GM21360 (cell line): Measurements from ENCODE around the gene CHDH.

Experiments
- ATAC-seq: cut with Tn5 transposase; IDR thresholded peaks from one replicate; pipeline ENCODE4 v1.9.1; 2021; ENCODE audit warnings: mild to moderate bottlenecking, moderate library complexity; ENCODE audit not compliant: unreplicated experiment

The CHDH gene

GRCh38 chr3:53764026-53764775 lies 82.0 kb downstream of the CHDH start:
- no peak for ATAC-seq

- no peak for ATAC-seq
These were observed 82.9 kb downstream of the CHDH start for GRCh38 chr3:53763353-53763752.
